ENCODE results near the gene BCKDHA. TPM values are rescaled to one million over a fixed set of nuclear protein-coding genes. Genes with fewer than 3 reads are reported as not detected.

Gene BCKDHA
- total and polyA plus RNA-seq, 9 of the 15 experiments (the other 6 are each of a cell fraction or from before 2014, with no cell fraction given): 4.5 to 52.5 (median 14.1) TPM

DNA sequence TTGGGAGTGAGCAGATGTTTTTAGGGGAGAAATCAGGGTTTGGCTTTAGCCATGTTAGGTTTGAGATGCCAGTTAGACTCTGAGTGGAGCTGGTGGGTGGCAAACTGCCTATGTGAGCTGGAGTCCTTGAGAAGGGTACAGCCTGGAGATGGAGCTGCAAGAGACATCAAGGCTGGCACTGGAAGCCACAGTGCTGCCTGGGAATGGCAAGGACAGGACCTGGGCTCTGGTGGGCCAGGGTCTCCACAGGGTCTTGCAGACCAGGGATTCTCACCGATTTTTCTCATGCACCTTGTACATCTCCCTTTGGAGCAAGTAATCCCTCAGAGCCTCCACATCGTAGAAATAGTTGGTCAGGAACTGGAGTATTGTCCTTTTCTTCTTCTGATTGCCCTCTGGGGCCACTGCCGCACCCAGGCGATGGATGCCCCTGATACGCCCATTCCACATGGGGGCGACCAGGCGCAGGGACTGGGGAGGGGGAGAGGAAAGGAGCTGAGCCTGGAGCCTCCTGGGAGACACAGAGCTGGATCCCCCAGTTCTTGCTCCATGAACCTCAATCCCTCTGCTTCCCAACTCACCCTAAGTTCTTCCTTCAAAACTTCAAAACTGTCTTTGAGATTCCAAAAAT, 40.4 kb downstream of the BCKDHA start:
- no peaks in the 10 kb centered on the region for H3K9me3 ChIP-seq (replicated peaks; ENCODE audit: control insufficient read depth, insufficient read depth, low read depth, low read length)
- CTCF ChIA-PET (ENCODE audit: low intra/inter-chr PET ratio): interaction anchor here (0.6 kb wide), 1 partner anchor 125 kb away, joined by 5 read pairs; no protein-coding TSS in a partner anchor
- no peak overlapping the region for H2AFZ ChIP-seq (ENCODE audit: low read depth, low read length)
- H3K9me1 ChIP-seq (ENCODE audit: control insufficient read depth, insufficient read depth, low read length): no peaks in the 10 kb centered on the region
- H3K36me3 ChIP-seq (ENCODE audit: control insufficient read depth, insufficient read depth, low read length): peaks cover 20% of the 10 kb centered on the region; the same call in 2 of the 3 replicates
- in situ Hi-C loops (cut with MboI): no loop called here
- intact Hi-C loops (cut with micrococcal nuclease): loop anchor here (2.0 to 10.0 kb wide), 3 partner anchors 73 to 173 kb away; partner anchors contain the start of genes B9D2 and HNRNPUL1
- BruUV-seq (replicated peaks): no TSS peak
- H3K4me3 ChIP-seq: no peak overlapping the region
- POLR2A ChIA-PET: interaction anchor here (0.6 to 3.0 kb wide), 3 partner anchors 10 to 173 kb away, joined by 3 to 15 read pairs (median 8); partner anchors contain the start of gene B3GNT8
- H3K9ac ChIP-seq (ENCODE audit: insufficient read depth in 1 of 2, low read depth in 2 of 2, low read length in 2 of 2): no peak overlapping the region; a peak in 1 of 4 replicates
- H3K4me1 ChIP-seq (replicated peaks in 1 of 2; ENCODE audit: control insufficient read depth in 2 of 2, insufficient read depth in 2 of 2, low read length in 2 of 2): peaks cover 6 to 21% of the 10 kb centered on the region in 2 experiments; a peak in 4 of 5 replicates
- H3K27me3 ChIP-seq (ENCODE audit: control insufficient read depth in 2 of 2, insufficient read depth in 2 of 2, low read length in 2 of 2): no peaks in the 10 kb centered on the region
- no peak overlapping the region for H3K27ac ChIP-seq (ENCODE audit: extremely low read depth, low read depth, low read length)
- 86% methylated on average over 7 of the region's 7 CpGs for WGBS (ENCODE audit: insufficient coverage, low coverage, missing lambda C conversion rate)
- TF ChIP-seq ZNF583 (CRISPR knock-in tag; IDR thresholded peaks at IDR 0.05) (no peak), U2AF2 (optimal IDR thresholded peaks at IDR 0.05; ENCODE audit: low read depth, low read length) (no peak), ZNF778 (CRISPR knock-in tag; IDR thresholded peaks at IDR 0.05) (no peak), KDM1A (IDR thresholded peaks at IDR 0.05) (no peak), FOXK1 (CRISPR knock-in tag; IDR thresholded peaks at IDR 0.05; ENCODE audit: borderline replicate concordance) (no peak), ZFP30 (CRISPR knock-in tag; IDR thresholded peaks at IDR 0.05; ENCODE audit: borderline replicate concordance) (no peak)
- TF ChIP-seq, protein P1, sequence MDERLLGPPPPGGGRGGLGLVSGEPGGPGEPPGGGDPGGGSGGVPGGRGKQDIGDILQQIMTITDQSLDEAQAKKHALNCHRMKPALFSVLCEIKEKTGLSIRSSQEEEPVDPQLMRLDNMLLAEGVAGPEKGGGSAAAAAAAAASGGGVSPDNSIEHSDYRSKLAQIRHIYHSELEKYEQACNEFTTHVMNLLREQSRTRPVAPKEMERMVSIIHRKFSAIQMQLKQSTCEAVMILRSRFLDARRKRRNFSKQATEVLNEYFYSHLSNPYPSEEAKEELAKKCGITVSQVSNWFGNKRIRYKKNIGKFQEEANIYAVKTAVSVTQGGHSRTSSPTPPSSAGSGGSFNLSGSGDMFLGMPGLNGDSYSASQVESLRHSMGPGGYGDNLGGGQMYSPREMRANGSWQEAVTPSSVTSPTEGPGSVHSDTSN (CRISPR knock-in tag; IDR thresholded peaks at IDR 0.05; ENCODE audit: low read depth): no peak
- TF ChIP-seq, protein P1 (tag; conservative IDR thresholded peaks at IDR 0.05; ENCODE audit: low read depth): no peak
- TF ChIP-seq, protein P2, sequence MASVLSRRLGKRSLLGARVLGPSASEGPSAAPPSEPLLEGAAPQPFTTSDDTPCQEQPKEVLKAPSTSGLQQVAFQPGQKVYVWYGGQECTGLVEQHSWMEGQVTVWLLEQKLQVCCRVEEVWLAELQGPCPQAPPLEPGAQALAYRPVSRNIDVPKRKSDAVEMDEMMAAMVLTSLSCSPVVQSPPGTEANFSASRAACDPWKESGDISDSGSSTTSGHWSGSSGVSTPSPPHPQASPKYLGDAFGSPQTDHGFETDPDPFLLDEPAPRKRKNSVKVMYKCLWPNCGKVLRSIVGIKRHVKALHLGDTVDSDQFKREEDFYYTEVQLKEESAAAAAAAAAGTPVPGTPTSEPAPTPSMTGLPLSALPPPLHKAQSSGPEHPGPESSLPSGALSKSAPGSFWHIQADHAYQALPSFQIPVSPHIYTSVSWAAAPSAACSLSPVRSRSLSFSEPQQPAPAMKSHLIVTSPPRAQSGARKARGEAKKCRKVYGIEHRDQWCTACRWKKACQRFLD (CRISPR knock-in tag; IDR thresholded peaks at IDR 0.05): no peak
- TF ChIP-seq, protein P3, sequence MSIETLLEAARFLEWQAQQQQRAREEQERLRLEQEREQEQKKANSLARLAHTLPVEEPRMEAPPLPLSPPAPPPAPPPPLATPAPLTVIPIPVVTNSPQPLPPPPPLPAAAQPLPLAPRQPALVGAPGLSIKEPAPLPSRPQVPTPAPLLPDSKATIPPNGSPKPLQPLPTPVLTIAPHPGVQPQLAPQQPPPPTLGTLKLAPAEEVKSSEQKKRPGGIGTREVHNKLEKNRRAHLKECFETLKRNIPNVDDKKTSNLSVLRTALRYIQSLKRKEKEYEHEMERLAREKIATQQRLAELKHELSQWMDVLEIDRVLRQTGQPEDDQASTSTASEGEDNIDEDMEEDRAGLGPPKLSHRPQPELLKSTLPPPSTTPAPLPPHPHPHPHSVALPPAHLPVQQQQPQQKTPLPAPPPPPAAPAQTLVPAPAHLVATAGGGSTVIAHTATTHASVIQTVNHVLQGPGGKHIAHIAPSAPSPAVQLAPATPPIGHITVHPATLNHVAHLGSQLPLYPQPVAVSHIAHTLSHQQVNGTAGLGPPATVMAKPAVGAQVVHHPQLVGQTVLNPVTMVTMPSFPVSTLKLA (conservative IDR thresholded peaks at IDR 0.05): no peak
- peaks cover 10% of the 10 kb centered on the region for H3K79me2 ChIP-seq (ENCODE audit: control insufficient read depth, insufficient read depth, low read length)
- no peak overlapping the region for H3K4me2 ChIP-seq (ENCODE audit: insufficient read depth, low read length)
- no peaks in the 10 kb centered on the region for H4K20me1 ChIP-seq (replicated peaks; ENCODE audit: control insufficient read depth, insufficient read depth, low read length)
- FAIRE-seq (no peak), ATAC-seq (no peak), DNase-seq (ENCODE audit: extremely low read depth in 1 of 4, low spot score in 3 of 4) (no peak)

Data from K562 (cell line).